SU-DHL-6 (cell line): ENCODE data around the gene APOH.

ENCODE experiments used
- H2AFZ ChIP-seq: fragments of 200-600 bp; sonication (generic); 2 replicates; pipeline ENCODE4 v1.6.1; 2014; ENCODE audit warnings: low read depth, mild to moderate bottlenecking, moderate library complexity, mixed read lengths, antibody characterized with exemption, low read length; ENCODE audit not compliant: severe bottlenecking
- H3F3A ChIP-seq: fragments of 200-600 bp; shearing (Covaris generic); 2 replicates; pipeline ENCODE4 v1.6.0; 2016; ENCODE audit warnings: antibody characterized with exemption, mild to moderate bottlenecking; ENCODE audit not compliant: insufficient read depth
- H3K27ac ChIP-seq: fragments of 200-600 bp; sonication (generic); 2 replicates; pipeline ENCODE4 v1.5.1; 2016; ENCODE audit warnings: low read depth, mild to moderate bottlenecking, low read length, moderate library complexity, mixed read lengths
- H3K27me3 ChIP-seq: fragments of 200-600 bp; sonication (generic), shearing (Covaris generic); 2 replicates; pipeline ENCODE4 v1.6.0; 2014; ENCODE audit warnings: mild to moderate bottlenecking, low read length
- H3K36me3 ChIP-seq: fragments of 200-600 bp; sonication (generic); 2 replicates; pipeline ENCODE4 v1.6.1; 2014; ENCODE audit warnings: mild to moderate bottlenecking, low read length, mixed read lengths
- H3K4me2 ChIP-seq: fragments of 300-600, 200-600 bp; shearing (Covaris generic), sonication (generic); 2 replicates; pipeline ENCODE4 v1.6.0; 2014; ENCODE audit warnings: low read length, low read depth, mild to moderate bottlenecking; ENCODE audit not compliant: poor library complexity, severe bottlenecking
- H3K4me3 ChIP-seq: fragments of 200-600 bp; sonication (generic); 2 replicates; pipeline ENCODE4 v1.5.1; 2014; ENCODE audit warnings: antibody characterized with exemption, low read length, mild to moderate bottlenecking, mixed read lengths; ENCODE audit not compliant: insufficient read depth, poor library complexity, severe bottlenecking
- H3K79me2 ChIP-seq: fragments of 200-600 bp; sonication (generic); 2 replicates; pipeline ENCODE4 v1.6.1; 2014; ENCODE audit warnings: mild to moderate bottlenecking, low read length, moderate library complexity; ENCODE audit not compliant: insufficient read depth
- H3K9ac ChIP-seq: fragments of 200-600 bp; sonication (generic); 2 replicates; pipeline ENCODE4 v1.7.0; 2014; ENCODE audit warnings: mild to moderate bottlenecking, low read length
- H3K9me2 ChIP-seq: fragments of 200-600 bp; sonication (generic); replicated peaks from 2 replicates; pipeline ENCODE4 v1.6.1; 2014; ENCODE audit warnings: low read length; ENCODE audit not compliant: insufficient read depth
- H3K9me3 ChIP-seq: fragments of 200-600 bp; sonication (generic); 2 replicates; pipeline ENCODE4 v1.6.1; 2014; ENCODE audit warnings: low read length, mixed read lengths; ENCODE audit not compliant: insufficient read depth
- H4K20me1 ChIP-seq: fragments of 200-600 bp; sonication (generic); 2 replicates; pipeline ENCODE4 v1.6.1; 2014; ENCODE audit warnings: low read depth, mild to moderate bottlenecking, antibody characterized with exemption, low read length, moderate library complexity, mixed read lengths
- CTCF ChIP-seq: fragments of 200-600 bp; sonication (generic); IDR thresholded peaks from one replicate; pipeline ENCODE4 v1.5.1; 2017; ENCODE audit warnings: antibody characterized with exemption, mild to moderate bottlenecking, low read length, moderate library complexity; ENCODE audit not compliant: insufficient read depth, poor library complexity, severe bottlenecking
- EZH2phosphoT487 ChIP-seq: fragments of 200-600 bp; sonication (generic), shearing (Covaris generic); conservative IDR thresholded peaks from 2 replicates; pipeline ENCODE4 v1.6.1; 2018; ENCODE audit warnings: mild to moderate bottlenecking, antibody characterized with exemption, low read length, moderate library complexity, mixed read lengths

Gene APOH

GRCh38 chr17:66222798-66223350 lies 6.3 kb downstream of the APOH start:
- no peak overlapping the region for H3K27ac ChIP-seq
- H3K9ac ChIP-seq: no peak overlapping the region
- H4K20me1 ChIP-seq: no peaks in the 10 kb centered on the region
- H2AFZ ChIP-seq: no peak overlapping the region
- no peak for TF ChIP-seq CTCF
- TF ChIP-seq EZH2phosphoT487: no peak
- no peaks in the 10 kb centered on the region for H3K36me3 ChIP-seq
- H3K9me3 ChIP-seq: no peaks in the 10 kb centered on the region
- H3K4me2 ChIP-seq: no peak overlapping the region
- H3F3A ChIP-seq: no peaks in the 10 kb centered on the region
- H3K79me2 ChIP-seq: no peaks in the 10 kb centered on the region
- H3K4me3 ChIP-seq: no peak overlapping the region
- no peaks in the 10 kb centered on the region for H3K27me3 ChIP-seq
- no peaks in the 10 kb centered on the region for H3K9me2 ChIP-seq

- H3K27ac ChIP-seq: no peak overlapping the region
- no peak for TF ChIP-seq CTCF
- TF ChIP-seq EZH2phosphoT487: no peak
- H3K36me3 ChIP-seq: no peaks in the 10 kb centered on the region
- no peaks in the 10 kb centered on the region for H3K9me2 ChIP-seq
- no peaks in the 10 kb centered on the region for H3K27me3 ChIP-seq
- H3K9me3 ChIP-seq: no peaks in the 10 kb centered on the region
- H3K4me3 ChIP-seq: no peak overlapping the region
- H4K20me1 ChIP-seq: no peaks in the 10 kb centered on the region
- no peak overlapping the region for H3K4me2 ChIP-seq
- no peaks in the 10 kb centered on the region for H3F3A ChIP-seq
- H3K9ac ChIP-seq: no peak overlapping the region
- no peaks in the 10 kb centered on the region for H3K79me2 ChIP-seq
- H2AFZ ChIP-seq: no peak overlapping the region
Observed at GRCh38 chr17:66221755-66222530, 7.3 kb downstream of the APOH start.

GRCh38 chr17:66221343-66221742 lies 7.9 kb downstream of the APOH start:
- Histone ChIP-seq H4K20me1 (no peaks in the 10 kb centered on the region), H3K9me3 (no peaks in the 10 kb centered on the region), H3K9me2 (no peaks in the 10 kb centered on the region), H3K79me2 (no peaks in the 10 kb centered on the region), H3K27ac (no peak overlapping the region), H3K4me3 (no peak overlapping the region), H3K4me2 (no peak overlapping the region), H2AFZ (no peak overlapping the region), H3F3A (no peaks in the 10 kb centered on the region), H3K27me3 (no peaks in the 10 kb centered on the region), H3K36me3 (no peaks in the 10 kb centered on the region), H3K9ac (no peak overlapping the region)
- TF ChIP-seq EZH2phosphoT487 (no peak), CTCF (no peak)
